Endothelial cell of umbilical vein (primary cell): Measurements from ENCODE around the gene P2RX2. TPM values are rescaled to one million over a fixed set of nuclear protein-coding genes. Genes with fewer than 3 reads are reported as not detected.

Experiments
- BruUV-seq: library from RNA; stranded (reverse); fragments of 400-500 nt; replicated peaks from 2 replicates; lab custom pipeline; 2021; lab: Mats Ljungman, UMichigan
- CTCF ChIA-PET: fragments of 300-600, 350-600 bp; sonication (Branson Sonifier 250); formaldehyde crosslinking; loops from one replicate; lab custom pipeline; 2021; ENCODE audit warnings: antibody characterized with exemption, inconsistent platforms; lab: Charles Lee
- POLR2A ChIA-PET: fragments of 300-600, 350-600 bp; sonication (Branson Sonifier 250); formaldehyde crosslinking; loops from one replicate; lab custom pipeline; 2021; ENCODE audit warnings: antibody characterized with exemption, inconsistent platforms; lab: Charles Lee
- DNase-seq: peaks from one replicate; pipeline ENCODE4 v3.0.0-alpha.2; 2011; ENCODE audit warnings: low read depth, low spot score
- FAIRE-seq: peaks from 2 replicates; lab custom pipeline; 2011; peaks lifted over from hg19 to GRCh38; lab: Jason Lieb, UNC
- H2AFZ ChIP-seq: 2 replicates; pipeline ENCODE4 v1.6.0; 2012; ENCODE audit warnings: low read depth, low read length, control low read depth, inconsistent platforms
- H3K27ac ChIP-seq: 2 replicates; pipeline ENCODE4 v1.5.1; 2011; ENCODE audit warnings: low read depth, mild to moderate bottlenecking, control low read depth, low read length, moderate library complexity; ENCODE audit not compliant: insufficient read depth
- H3K27me3 ChIP-seq, 2 experiments: 2 replicates each; pipeline versions ENCODE4 v1.6.0 to v1.6.1; 2011; ENCODE audit warnings: low read length in 2 of 2, mixed read lengths in 1 of 2; ENCODE audit not compliant: control insufficient read depth in 2 of 2, insufficient read depth in 2 of 2
- H3K36me3 ChIP-seq, 2 experiments: 2 replicates in 1 of 2; 3 replicates in 1 of 2; pipeline ENCODE4 v1.5.1; 2011; ENCODE audit warnings: low read length in 2 of 2, mild to moderate bottlenecking in 1 of 2, moderate library complexity in 1 of 2; ENCODE audit not compliant: control insufficient read depth in 2 of 2, insufficient read depth in 2 of 2; ENCODE audit errors: extremely low read depth in 1 of 2
- H3K4me1 ChIP-seq: 3 replicates; pipeline ENCODE4 v1.5.1; 2011; ENCODE audit warnings: mild to moderate bottlenecking, low read length; ENCODE audit not compliant: control insufficient read depth, insufficient read depth; ENCODE audit errors: extremely low read depth
- H3K4me2 ChIP-seq: 2 replicates; pipeline ENCODE4 v1.6.1; 2011; ENCODE audit warnings: low read length, control low read depth, mixed read lengths; ENCODE audit not compliant: insufficient read depth
- H3K4me3 ChIP-seq, 3 experiments: fragments of 200-600 bp in 1 of 3; sonication (generic), shearing (Covaris generic) in 1 of 3; replicated peaks in 1 of 3; 2 replicates each; pipeline ENCODE4 v1.5.1; 2011 to 2016; ENCODE audit warnings: control low read depth in 3 of 3, low read length in 3 of 3, mild to moderate bottlenecking in 2 of 3, inconsistent platforms in 1 of 3, low read depth in 1 of 3, moderate library complexity in 1 of 3; ENCODE audit not compliant: insufficient read depth in 1 of 3
- H3K79me2 ChIP-seq: 2 replicates; pipeline ENCODE4 v1.6.0; 2012; ENCODE audit warnings: low read length, inconsistent platforms; ENCODE audit not compliant: control insufficient read depth, insufficient read depth
- H3K9ac ChIP-seq: replicated peaks from 2 replicates; pipeline ENCODE3; 2011; ENCODE audit warnings: low read length, control low read depth; ENCODE audit not compliant: insufficient read depth; ENCODE audit errors: extremely low read depth
- H3K9me1 ChIP-seq: replicated peaks from 3 replicates; pipeline ENCODE4 v1.6.0; 2011; ENCODE audit warnings: mild to moderate bottlenecking, low read length; ENCODE audit not compliant: control insufficient read depth, insufficient read depth; ENCODE audit errors: extremely low read depth
- H3K9me3 ChIP-seq: replicated peaks from 2 replicates; pipeline ENCODE4 v1.5.1; 2012; ENCODE audit warnings: low read length, inconsistent platforms; ENCODE audit not compliant: control insufficient read depth, insufficient read depth
- H4K20me1 ChIP-seq: replicated peaks from 2 replicates; pipeline ENCODE3; 2011; ENCODE audit warnings: mild to moderate bottlenecking, low read length; ENCODE audit not compliant: control insufficient read depth, insufficient read depth; ENCODE audit errors: extremely low read depth
- EZH2 ChIP-seq: IDR thresholded peaks from 2 replicates; pipeline ENCODE4 v1.6.1; 2012; ENCODE audit warnings: borderline replicate concordance, low read depth, mild to moderate bottlenecking, moderate library complexity, low read length, inconsistent platforms; ENCODE audit not compliant: severe bottlenecking
- FOS ChIP-seq: IDR thresholded peaks from 2 replicates; pipeline ENCODE4 v1.6.1; 2011; ENCODE audit warnings: mild to moderate bottlenecking, low read length, moderate library complexity, borderline replicate concordance; ENCODE audit not compliant: insufficient read depth
- GATA2 ChIP-seq: IDR thresholded peaks from 2 replicates; pipeline ENCODE4 v1.7.0; 2011; ENCODE audit warnings: low read depth, mild to moderate bottlenecking, moderate library complexity, mixed read lengths, low read length; ENCODE audit not compliant: insufficient read length, insufficient read depth
- JUN ChIP-seq: IDR thresholded peaks from 2 replicates; pipeline ENCODE4 v1.6.1; 2011; ENCODE audit warnings: borderline replicate concordance, low read depth; ENCODE audit not compliant: insufficient read length, insufficient read depth
- MYC ChIP-seq: IDR thresholded peaks from one replicate; pipeline ENCODE4 v1.6.1; 2011; ENCODE audit warnings: mild to moderate bottlenecking, low read depth, low read length
- POLR2A ChIP-seq: IDR thresholded peaks from 2 replicates; pipeline ENCODE4 v1.6.1; 2012; ENCODE audit warnings: low read depth, mild to moderate bottlenecking, control low read depth, low read length
- POLR2AphosphoS5 ChIP-seq: IDR thresholded peaks from 2 replicates; pipeline ENCODE4 v1.6.1; 2012; ENCODE audit warnings: low read depth, mild to moderate bottlenecking, control low read depth, low read length, moderate library complexity; ENCODE audit not compliant: insufficient read depth
- dilution Hi-C: fragments of 300-500 bp; cut with MboI; formaldehyde crosslinking; loops from one replicate; pipeline ENCODE4 v1.15.0; 2019; ENCODE audit warnings: low sequenced_read_pairs; ENCODE audit not compliant: extremely low pct_ligation_motif_present
- intact Hi-C: fragments of 100-400 bp; cut with micrococcal nuclease; formaldehyde crosslinking; loops from one replicate; pipeline ENCODE4 v1.10.0; 2022
- polyA plus RNA-seq, 4 experiments: library from polyadenylated mRNA; depleted of rRNA in 3 of 4; stranded (reverse) in 3 of 4; unstranded in 1 of 4; fragments of >200 nt; gene quantifications; 2 replicates each; pipeline versions ENCODE4 v1.2.1 to v1.2.3, GENCODE V29; 2011 to 2012; ENCODE audit warnings: missing spikeins in 1 of 4
- total RNA-seq: library from RNA; stranded (reverse); gene quantifications from 2 replicates; pipeline ENCODE4 v1.2.3, GENCODE V29; 2021
- TF ChIP-seq, protein P1 (sequence below), 2 donors: IDR thresholded peaks; 1 replicate in 1 of 2; 2 replicates in 1 of 2; pipeline ENCODE4 v1.5.1; 2011; ENCODE audit warnings: low read length in 2 of 2, mild to moderate bottlenecking in 2 of 2, moderate library complexity in 2 of 2, control low read depth in 1 of 2, inconsistent platforms in 1 of 2, low read depth in 1 of 2; ENCODE audit not compliant: insufficient read depth in 1 of 2; ENCODE audit errors: extremely low read depth in 1 of 2
- TF ChIP-seq, protein P2 (sequence below): IDR thresholded peaks from 2 replicates; pipeline ENCODE4 v1.6.1; 2011; ENCODE audit not compliant: insufficient read depth, insufficient read length

Gene P2RX2
- total and polyA plus RNA-seq, 2 donors (not counting 3 experiments of a cell fraction or from before 2014, with no cell fraction given): not detected

DNA sequence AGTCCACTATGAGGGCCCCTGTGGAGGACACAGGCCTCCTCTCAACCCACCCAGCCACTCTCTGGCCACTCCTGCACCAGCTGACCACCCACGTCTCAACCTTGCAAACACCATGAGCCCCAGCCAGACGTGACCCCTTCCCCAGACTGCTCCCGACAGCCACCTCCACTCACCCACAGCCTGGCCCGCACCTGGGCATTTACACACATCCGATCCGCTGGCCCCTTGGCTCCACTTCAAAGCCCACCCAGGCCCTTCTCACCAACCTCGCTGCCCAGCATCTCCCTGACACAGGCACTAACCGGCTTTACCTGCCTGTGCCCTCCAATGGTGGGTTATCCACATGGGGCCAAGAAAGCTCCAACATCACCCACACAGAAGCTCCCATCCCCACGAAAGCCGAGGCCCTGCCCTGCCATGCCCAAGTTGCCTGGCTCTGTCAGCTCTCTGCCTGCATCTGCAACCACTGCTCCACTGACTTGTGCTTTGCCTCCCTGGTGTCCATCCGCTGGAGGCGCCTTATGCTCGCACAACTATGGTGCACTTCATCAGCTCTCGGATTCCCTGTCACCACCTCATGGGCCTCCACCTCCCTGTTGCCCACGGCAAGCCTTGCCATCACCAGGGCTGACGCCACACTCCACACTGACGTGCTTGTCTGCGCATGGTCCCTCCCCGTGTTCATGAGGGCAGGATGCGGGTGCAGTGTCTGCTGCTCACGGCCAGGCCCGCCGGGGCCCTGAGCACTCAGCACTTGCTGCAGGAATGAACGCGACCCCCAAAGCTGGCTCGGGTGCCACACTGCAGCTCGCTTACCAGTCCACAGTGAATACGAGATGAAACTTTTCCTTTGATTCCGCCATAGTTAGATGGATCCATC is 16.7 kb downstream of the P2RX2 start:
- dilution Hi-C loops (no loop called here), intact Hi-C loops (no loop called here)
- Histone ChIP-seq H3K9me3 (no peaks in the 10 kb centered on the region), H3K4me3 (no peak overlapping the region), H3K4me1 (no peaks in the 10 kb centered on the region), H2AFZ (no peak overlapping the region), H3K4me2 (no peak overlapping the region), H3K27ac (no peak overlapping the region), H3K79me2 (no peaks in the 10 kb centered on the region), H3K9ac (no peak overlapping the region), H3K36me3 (peaks cover 2 to 14% of the 10 kb centered on the region in 2 experiments), H4K20me1 (no peaks in the 10 kb centered on the region), H3K27me3 (no peaks in the 10 kb centered on the region), H3K9me1 (no peaks in the 10 kb centered on the region)
- POLR2A ChIA-PET: no interaction called here
- FAIRE-seq (no peak), DNase-seq (no peak)
- TF ChIP-seq GATA2: no peak
- CTCF ChIA-PET: interaction anchor here (1.0 kb wide), 1 partner anchor 9 kb away, joined by 3 read pairs; no protein-coding TSS in a partner anchor
- no TSS peak for BruUV-seq

DNA sequence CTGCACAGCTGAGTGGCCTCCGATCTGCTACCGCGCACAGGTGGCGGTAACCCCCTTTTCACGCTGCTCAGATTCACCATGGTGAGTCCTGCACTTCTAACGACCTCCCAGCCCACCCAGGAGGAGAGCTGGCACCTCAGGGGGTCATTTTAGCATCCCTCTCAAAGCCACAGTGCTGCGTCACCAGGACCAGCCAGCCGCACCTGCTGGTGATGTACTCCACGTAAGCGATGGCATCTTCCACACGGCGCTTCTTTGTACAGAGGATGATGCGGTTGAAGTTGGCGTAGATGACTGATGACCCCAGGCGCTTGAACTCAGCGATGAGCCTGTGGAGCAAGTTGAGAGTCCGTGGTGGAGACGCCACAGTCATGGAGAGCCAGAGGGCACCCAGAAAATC is 19.2 kb downstream of the P2RX2 start:
- H3K36me3 ChIP-seq: peaks cover 2 to 18% of the 10 kb centered on the region in 2 experiments
- H3K79me2 ChIP-seq: no peaks in the 10 kb centered on the region
- intact Hi-C loops (loop anchor here (1.0 kb wide), 2 partner anchors 38 to 223 kb away; no protein-coding TSS in a partner anchor), dilution Hi-C loops (no loop called here)
- H3K27ac ChIP-seq: no peak overlapping the region
- no peak overlapping the region for H2AFZ ChIP-seq
- no peaks in the 10 kb centered on the region for H3K27me3 ChIP-seq
- no peak overlapping the region for H3K4me2 ChIP-seq
- no peaks in the 10 kb centered on the region for H3K9me3 ChIP-seq
- no peak overlapping the region for H3K4me3 ChIP-seq
- no TSS peak for BruUV-seq
- TF ChIP-seq, protein P1, sequence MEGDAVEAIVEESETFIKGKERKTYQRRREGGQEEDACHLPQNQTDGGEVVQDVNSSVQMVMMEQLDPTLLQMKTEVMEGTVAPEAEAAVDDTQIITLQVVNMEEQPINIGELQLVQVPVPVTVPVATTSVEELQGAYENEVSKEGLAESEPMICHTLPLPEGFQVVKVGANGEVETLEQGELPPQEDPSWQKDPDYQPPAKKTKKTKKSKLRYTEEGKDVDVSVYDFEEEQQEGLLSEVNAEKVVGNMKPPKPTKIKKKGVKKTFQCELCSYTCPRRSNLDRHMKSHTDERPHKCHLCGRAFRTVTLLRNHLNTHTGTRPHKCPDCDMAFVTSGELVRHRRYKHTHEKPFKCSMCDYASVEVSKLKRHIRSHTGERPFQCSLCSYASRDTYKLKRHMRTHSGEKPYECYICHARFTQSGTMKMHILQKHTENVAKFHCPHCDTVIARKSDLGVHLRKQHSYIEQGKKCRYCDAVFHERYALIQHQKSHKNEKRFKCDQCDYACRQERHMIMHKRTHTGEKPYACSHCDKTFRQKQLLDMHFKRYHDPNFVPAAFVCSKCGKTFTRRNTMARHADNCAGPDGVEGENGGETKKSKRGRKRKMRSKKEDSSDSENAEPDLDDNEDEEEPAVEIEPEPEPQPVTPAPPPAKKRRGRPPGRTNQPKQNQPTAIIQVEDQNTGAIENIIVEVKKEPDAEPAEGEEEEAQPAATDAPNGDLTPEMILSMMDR (IDR thresholded peaks at IDR 0.05; ENCODE audit: extremely low read depth in 1 of 2, insufficient read depth in 1 of 2, low read depth in 1 of 2, low read length in 2 of 2): no peak
- no peak for TF ChIP-seq JUN
- TF ChIP-seq, protein P2, sequence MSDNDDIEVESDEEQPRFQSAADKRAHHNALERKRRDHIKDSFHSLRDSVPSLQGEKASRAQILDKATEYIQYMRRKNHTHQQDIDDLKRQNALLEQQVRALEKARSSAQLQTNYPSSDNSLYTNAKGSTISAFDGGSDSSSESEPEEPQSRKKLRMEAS: no peak
- TF ChIP-seq POLR2A: no peak
- TF ChIP-seq MYC: no peak
- TF ChIP-seq GATA2: no peak
- TF ChIP-seq EZH2: no peak
- TF ChIP-seq POLR2AphosphoS5: no peak
- TF ChIP-seq FOS: no peak
- no peaks in the 10 kb centered on the region for H3K9me1 ChIP-seq
- POLR2A ChIA-PET: no interaction called here
- CTCF ChIA-PET: interaction anchor here (1.0 to 1.9 kb wide), 7 partner anchors 14 to 223 kb away, joined by 3 to 34 read pairs (median 6); no protein-coding TSS in a partner anchor
- no peak for DNase-seq
- H3K4me1 ChIP-seq: no peaks in the 10 kb centered on the region
- H3K9ac ChIP-seq: no peak overlapping the region
- no peak for FAIRE-seq
- H4K20me1 ChIP-seq: no peaks in the 10 kb centered on the region
